Testis (tissue), 3 donors: ENCODE results near the gene LOXL3. TPM values are rescaled to one million over a fixed set of nuclear protein-coding genes. Genes with fewer than 3 reads are reported as not detected.

ENCODE experiments used
- DNase-seq: peaks from one replicate; pipeline ENCODE4 v3.0.0-alpha.2; 2019
- H3K27ac ChIP-seq, 2 donors: fragments of 200-600 bp; sonication (generic); one replicate each; pipeline ENCODE4 v1.5.1; 2019
- H3K27me3 ChIP-seq: fragments of 200-600 bp; sonication (generic); one replicate; pipeline ENCODE4 v1.5.1; 2019
- H3K36me3 ChIP-seq: fragments of 200-600 bp; sonication (generic); one replicate; pipeline ENCODE4 v1.5.1; 2017; ENCODE audit warnings: low read depth; ENCODE audit errors: missing control alignments
- H3K4me1 ChIP-seq: fragments of 200-600 bp; sonication (generic); one replicate; pipeline ENCODE4 v1.5.1; 2019
- H3K4me3 ChIP-seq, 2 donors: fragments of 200-600 bp; sonication (generic); one replicate each; pipeline ENCODE4 v1.5.1; 2017 to 2019
- H3K9me3 ChIP-seq: fragments of 200-600 bp; sonication (generic); one replicate; pipeline ENCODE4 v1.5.1; 2017
- POLR2A ChIP-seq: fragments of 450-650 bp; IDR thresholded peaks from one replicate; pipeline ENCODE4 v1.6.1; 2017; ENCODE audit warnings: antibody characterized with exemption, mild to moderate bottlenecking, moderate library complexity
- WGBS, 2 donors: methylation state at CpG; one replicate each; pipeline ENCODE4 v1.1.5; 2018; 5-methylcytosine and 5-hydroxymethylcytosine counted together
- intact Hi-C: fragments of 100-400 bp; cut with DNase I; formaldehyde crosslinking; loops from one replicate; pipeline ENCODE4 v1.15.1; 2023; ENCODE audit warnings: low total_unique reads
- polyA plus RNA-seq: library from polyadenylated mRNA; stranded (reverse); fragments of 350-450 nt; fragmentation: Illumina TruSeq; extraction: RNeasy Lipid Tissue Mini Kit (QIAGEN cat#74804); gene quantifications from one replicate; pipeline ENCODE4 v1.2.3, GENCODE V29; 2014; ENCODE audit warnings: low read depth, low replicate concordance; ENCODE audit not compliant: insufficient read depth
- total RNA-seq, 2 donors: library from RNA; depleted of rRNA; stranded (reverse); fragments of >200 nt; gene quantifications; one replicate each; pipeline ENCODE4 v1.2.3, GENCODE V29; 2016
- TF ChIP-seq, protein P1 (sequence below), 3 experiments: fragments of 450-650 bp in 2 of 3; fragments of 200-600 bp in 1 of 3; sonication (generic) in 1 of 3; IDR thresholded peaks; one replicate each; pipeline ENCODE4 v1.5.1; 2016 to 2019; ENCODE audit warnings: antibody characterized with exemption in 3 of 3, mild to moderate bottlenecking in 2 of 3, moderate library complexity in 1 of 3

Gene LOXL3
- total and polyA plus RNA-seq, 3 donors from 2014 or later: 10.5 to 15.2 (median 13.1) TPM

DNA sequence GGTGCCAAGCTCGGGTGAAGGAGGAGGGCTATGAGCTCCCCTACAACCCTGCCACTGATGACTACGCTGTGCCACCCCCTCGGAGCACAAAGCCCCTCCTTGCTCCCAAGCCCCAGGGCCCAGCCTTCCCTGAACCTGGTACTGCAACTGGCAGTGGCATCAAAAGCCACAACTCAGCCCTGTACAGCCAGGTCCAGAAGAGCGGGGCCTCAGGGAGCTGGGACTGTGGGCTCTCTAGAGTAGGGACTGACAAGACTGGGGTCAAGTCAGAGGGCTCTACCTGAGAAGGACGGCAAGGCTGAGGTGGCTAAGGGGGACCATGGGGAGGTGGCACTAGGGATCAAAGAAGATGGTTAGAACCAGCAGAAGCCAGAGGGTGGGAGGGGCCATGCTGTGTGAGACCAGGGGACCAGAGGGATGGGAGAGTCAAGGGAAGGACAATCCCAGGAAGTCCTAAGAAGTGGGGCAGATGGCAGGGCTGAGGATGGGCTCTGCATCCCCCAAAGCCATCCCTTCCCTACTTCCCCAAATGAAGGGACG, 3.2 kb upstream of the LOXL3 start:
- WGBS, 2 donors: 87 to 94% methylated on average over 3 to 6 of the region's 6 CpGs
- no peak for DNase-seq
- intact Hi-C loops: no loop called here
- no peak for TF ChIP-seq POLR2A
- TF ChIP-seq, protein P1, sequence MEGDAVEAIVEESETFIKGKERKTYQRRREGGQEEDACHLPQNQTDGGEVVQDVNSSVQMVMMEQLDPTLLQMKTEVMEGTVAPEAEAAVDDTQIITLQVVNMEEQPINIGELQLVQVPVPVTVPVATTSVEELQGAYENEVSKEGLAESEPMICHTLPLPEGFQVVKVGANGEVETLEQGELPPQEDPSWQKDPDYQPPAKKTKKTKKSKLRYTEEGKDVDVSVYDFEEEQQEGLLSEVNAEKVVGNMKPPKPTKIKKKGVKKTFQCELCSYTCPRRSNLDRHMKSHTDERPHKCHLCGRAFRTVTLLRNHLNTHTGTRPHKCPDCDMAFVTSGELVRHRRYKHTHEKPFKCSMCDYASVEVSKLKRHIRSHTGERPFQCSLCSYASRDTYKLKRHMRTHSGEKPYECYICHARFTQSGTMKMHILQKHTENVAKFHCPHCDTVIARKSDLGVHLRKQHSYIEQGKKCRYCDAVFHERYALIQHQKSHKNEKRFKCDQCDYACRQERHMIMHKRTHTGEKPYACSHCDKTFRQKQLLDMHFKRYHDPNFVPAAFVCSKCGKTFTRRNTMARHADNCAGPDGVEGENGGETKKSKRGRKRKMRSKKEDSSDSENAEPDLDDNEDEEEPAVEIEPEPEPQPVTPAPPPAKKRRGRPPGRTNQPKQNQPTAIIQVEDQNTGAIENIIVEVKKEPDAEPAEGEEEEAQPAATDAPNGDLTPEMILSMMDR (IDR thresholded peaks at IDR 0.05): no peak
- no peak overlapping the region for H3K4me3 ChIP-seq
- no peaks in the 10 kb centered on the region for H3K27me3 ChIP-seq
- H3K9me3 ChIP-seq: no peaks in the 10 kb centered on the region
- peaks cover 17% of the 10 kb centered on the region for H3K4me1 ChIP-seq
- H3K36me3 ChIP-seq: no peaks in the 10 kb centered on the region
- no peak overlapping the region for H3K27ac ChIP-seq

DNA sequence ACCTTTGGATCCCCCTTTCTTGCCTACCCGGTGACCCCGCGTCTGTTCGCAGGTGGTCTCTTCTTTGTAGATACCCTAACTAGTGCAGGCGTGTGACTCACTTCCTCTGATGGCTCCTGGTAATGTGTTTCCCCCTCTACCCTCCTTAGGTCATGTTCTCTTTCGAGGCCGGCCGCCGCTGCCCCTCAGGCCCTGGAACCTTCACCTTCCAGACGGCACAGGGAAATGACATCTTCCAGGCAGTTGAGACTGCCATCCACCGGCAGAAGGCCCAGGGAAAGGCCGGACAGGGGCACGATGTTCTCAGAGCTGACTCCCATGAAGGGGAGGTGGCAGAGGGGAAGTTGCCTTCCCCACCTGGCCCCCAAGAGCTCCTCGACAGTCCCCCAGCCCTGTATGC, 2.4 kb upstream of the LOXL3 start:
- WGBS, 2 donors: 62 to 84% methylated on average over 12 to 14 of the region's 14 CpGs

DNA sequence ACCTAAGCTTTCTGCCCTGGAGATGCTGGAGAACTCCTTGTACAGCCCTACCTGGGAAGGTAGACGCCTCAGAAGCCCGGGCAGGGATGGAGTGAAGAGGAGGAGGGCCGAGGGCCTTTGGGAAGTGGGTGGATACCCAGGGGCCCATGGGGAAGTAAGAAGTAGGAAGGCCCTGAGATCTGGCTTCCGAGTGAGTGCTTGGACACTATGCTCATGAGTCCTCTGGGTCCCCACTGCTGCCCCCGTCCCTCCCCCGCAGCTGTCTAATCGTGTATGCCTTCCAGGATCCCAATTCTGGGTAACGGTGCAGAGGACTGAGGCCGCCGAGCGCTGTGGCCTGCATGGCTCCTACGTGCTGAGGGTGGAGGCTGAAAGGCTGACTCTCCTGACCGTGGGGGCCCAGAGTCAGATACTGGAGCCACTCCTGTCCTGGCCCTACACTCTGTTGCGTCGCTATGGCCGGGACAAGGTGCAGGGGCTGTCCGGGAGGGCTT, 1.9 kb upstream of the LOXL3 start:
- Histone ChIP-seq H3K4me1 (peaks cover 16% of the 10 kb centered on the region), H3K4me3 (peak overlapping the region; percentile 66 to 73), H3K9me3 (no peaks in the 10 kb centered on the region), H3K36me3 (no peaks in the 10 kb centered on the region), H3K27ac (peak overlapping the region in 1 of 2 donors; percentile 78), H3K27me3 (no peaks in the 10 kb centered on the region)
- TF ChIP-seq, protein P1 (IDR thresholded peaks at IDR 0.05): no peak
- no peak for TF ChIP-seq POLR2A
- DNase-seq: no peak
- WGBS, 2 donors: 36 to 64% methylated on average over 9 to 17 of the region's 17 CpGs
- intact Hi-C loops: no loop called here

More for the DNA sequence above, 2.4 kb upstream of the LOXL3 start:
- H3K36me3 ChIP-seq: no peaks in the 10 kb centered on the region
- H3K4me3 ChIP-seq: no peak overlapping the region
- H3K9me3 ChIP-seq: no peaks in the 10 kb centered on the region
- DNase-seq: no peak
- no peaks in the 10 kb centered on the region for H3K27me3 ChIP-seq
- intact Hi-C loops: no loop called here
- H3K4me1 ChIP-seq: peaks cover 17% of the 10 kb centered on the region
- no peak overlapping the region for H3K27ac ChIP-seq
- no peak for TF ChIP-seq POLR2A
- TF ChIP-seq, protein P1 (IDR thresholded peaks at IDR 0.05): no peak

DNA sequence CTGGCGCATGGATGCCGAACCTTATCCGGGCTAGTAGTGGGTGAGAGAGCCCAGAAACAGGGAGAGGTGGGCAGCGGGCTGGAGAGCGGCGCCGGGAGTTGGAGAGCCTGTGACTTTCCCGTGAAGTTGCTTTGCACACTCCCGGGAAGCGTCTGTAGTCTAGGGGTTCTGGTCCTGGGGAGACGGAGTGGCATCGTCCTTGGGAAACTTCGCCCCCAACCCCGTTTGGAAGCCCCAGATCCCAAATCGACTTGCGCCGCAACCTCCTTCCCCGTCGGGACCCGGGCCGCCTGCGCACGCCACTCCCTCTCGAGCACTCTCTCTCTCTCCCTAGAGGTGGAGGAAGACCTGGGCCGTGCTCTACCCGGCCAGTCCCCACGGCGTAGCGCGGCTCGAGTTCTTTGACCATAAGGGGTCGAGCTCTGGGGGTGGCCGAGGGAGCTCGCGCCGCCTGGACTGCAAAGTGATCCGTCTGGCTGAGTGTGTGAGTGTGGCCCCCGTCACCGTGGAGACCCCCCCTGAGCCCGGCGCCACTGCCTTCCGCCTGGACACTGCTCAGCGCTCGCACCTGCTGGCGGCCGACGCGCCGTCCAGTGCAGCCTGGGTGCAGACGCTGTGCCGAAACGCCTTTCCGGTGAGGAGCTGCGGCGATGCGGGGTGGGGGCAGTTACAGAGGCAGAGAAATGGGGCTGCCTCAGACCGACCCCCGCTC, 1.2 kb upstream of the LOXL3 start:
- intact Hi-C loops: no loop called here
- WGBS, 2 donors: 3 to 7% methylated on average over 42 to 57 of the region's 58 CpGs

More for the DNA sequence above, 1.2 kb upstream of the LOXL3 start:
- Histone ChIP-seq H3K4me3 (peak overlapping the region; percentile 66 to 73), H3K27ac (peak overlapping the region; percentile 78 to 86), H3K4me1 (peaks cover 13% of the 10 kb centered on the region), H3K9me3 (no peaks in the 10 kb centered on the region), H3K27me3 (no peaks in the 10 kb centered on the region), H3K36me3 (no peaks in the 10 kb centered on the region)
- peak; percentile 44 for DNase-seq
- TF ChIP-seq POLR2A: no peak
- TF ChIP-seq, protein P1 (IDR thresholded peaks at IDR 0.05): no peak
